Right cardiac atrium (tissue), 5 donors: ENCODE measurements around the gene DEPDC4. TPM values are rescaled to one million over a fixed set of nuclear protein-coding genes. Genes with fewer than 3 reads are reported as not detected.

Experiments used
- ATAC-seq, 2 donors: fragments of 200-7000 bp; cut with Tn5 transposase; one replicate each; pipeline versions ENCODE4 v1.8.0 to v1.9.1; 2020; ENCODE audit warnings: moderate library complexity in 2 of 2, mild to moderate bottlenecking in 1 of 2
- DNase-seq, 3 donors: peaks; one replicate each; pipeline ENCODE4 v3.0.0-alpha.2; 2020
- H3K27ac ChIP-seq: one replicate; pipeline ENCODE4 v1.5.1; 2013; ENCODE audit warnings: mild to moderate bottlenecking, low read length, control low read depth, moderate library complexity
- H3K27me3 ChIP-seq: one replicate; pipeline ENCODE4 v1.6.1; 2013; ENCODE audit not compliant: control insufficient read depth, insufficient read depth
- H3K4me1 ChIP-seq: one replicate; pipeline ENCODE4 v1.6.1; 2013; ENCODE audit warnings: low read length; ENCODE audit not compliant: control insufficient read depth, insufficient read depth
- H3K4me3 ChIP-seq: one replicate; pipeline ENCODE4 v1.5.1; 2013; ENCODE audit warnings: low read length, control low read depth
- H3K9me3 ChIP-seq: one replicate; pipeline ENCODE4 v1.6.1; 2013; ENCODE audit warnings: low read length; ENCODE audit not compliant: control insufficient read depth
- WGBS: extraction: QIAGEN DNeasy Blood & Tissue Kit; methylation state at CpG from one replicate; pipeline ENCODE4 v1.1.7; 2013; 5-methylcytosine and 5-hydroxymethylcytosine counted together
- intact Hi-C, 4 donors: fragments of 100-400 bp; cut with DNase I; formaldehyde crosslinking; loops; one replicate each; pipeline versions ENCODE4 v1.11.0 to v1.14.0; 2022 to 2023
- polyA plus RNA-seq: library from polyadenylated mRNA; stranded (reverse); fragments of 200-250 nt; gene quantifications from one replicate; pipeline ENCODE4 v1.2.3, GENCODE V29; 2013
- total RNA-seq, 4 donors: library from RNA; stranded (reverse); fragmentation: NEBNext Ultra II Directional; extraction: Animal tissue kit (Norgen Biotek cat#: 25700); gene quantifications; one replicate each; pipeline ENCODE4 v1.2.1, GENCODE V29; 2021
- donor health status: healthy with polysubstance abuse.
- donor health status: DM: no; HTN: yes; CAD: no.
- donor health status: DM: no; HTN: no; CAD: no.
- donor health status: DM: no; HTN: yes; CAD: no; lungs with severe emphysema.
- donor health status: DM: yes; HTN: yes; CAD: no.

Gene DEPDC4
- total and polyA plus RNA-seq, 5 donors = 0.50 to 0.84 (median 0.64) TPM; not detected in 1

DNA sequence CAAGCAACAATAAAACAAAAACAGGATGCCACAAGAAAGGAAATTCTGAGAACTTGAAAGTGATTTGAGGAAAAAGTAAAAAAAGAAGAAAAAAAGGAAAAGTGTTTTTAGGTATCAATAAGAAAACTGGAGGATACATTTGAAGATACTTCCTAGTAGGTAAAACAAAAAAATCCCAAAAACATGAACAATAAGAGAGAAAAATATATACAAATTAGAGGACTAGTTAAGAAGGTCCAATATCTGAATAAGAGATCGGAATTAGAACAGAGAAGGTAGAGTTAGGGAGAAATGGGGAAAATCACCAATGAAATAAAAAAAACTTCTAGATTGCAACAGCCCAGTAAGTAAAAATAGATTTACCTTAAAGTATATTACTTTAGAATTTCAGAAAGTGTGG, 8.8 kb downstream of the DEPDC4 start:
- Histone ChIP-seq H3K4me3 (no peak overlapping the region), H3K4me1 (no peaks in the 10 kb centered on the region), H3K27ac (no peak overlapping the region), H3K27me3 (no peaks in the 10 kb centered on the region), H3K9me3 (no peaks in the 10 kb centered on the region)
- DNase-seq (no peak), ATAC-seq (no peak)
- intact Hi-C loops = no loop called here
- 96% methylated on average over 1 of the region's 1 CpG for WGBS

DNA sequence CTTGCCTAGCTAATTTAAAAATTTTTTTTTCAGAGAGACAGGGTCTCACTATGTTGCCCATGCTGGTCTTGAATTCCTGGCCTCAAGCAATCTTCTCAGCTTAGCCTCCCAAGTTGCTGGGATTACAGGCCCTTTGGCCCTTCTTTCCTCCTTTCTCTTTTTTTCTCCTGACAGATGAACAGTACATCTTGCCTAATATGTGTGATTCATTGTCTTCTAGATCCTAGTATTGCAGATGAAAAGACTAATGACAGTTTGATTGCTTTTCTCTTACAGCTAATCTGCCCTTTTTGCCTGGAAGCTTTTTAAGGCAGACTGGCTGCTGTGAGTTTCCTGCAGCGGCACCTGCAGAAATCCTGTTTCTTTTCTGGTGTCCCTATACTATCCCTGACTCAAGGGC, 12.0 kb downstream of the DEPDC4 start:
- ATAC-seq (no peak), DNase-seq (no peak)
- Histone ChIP-seq H3K4me1 (no peaks in the 10 kb centered on the region), H3K9me3 (no peaks in the 10 kb centered on the region), H3K27ac (no peak overlapping the region), H3K4me3 (no peak overlapping the region), H3K27me3 (no peaks in the 10 kb centered on the region)
- WGBS = 93% methylated on average over 1 of the region's 1 CpG
- intact Hi-C loops = no loop called here

DNA sequence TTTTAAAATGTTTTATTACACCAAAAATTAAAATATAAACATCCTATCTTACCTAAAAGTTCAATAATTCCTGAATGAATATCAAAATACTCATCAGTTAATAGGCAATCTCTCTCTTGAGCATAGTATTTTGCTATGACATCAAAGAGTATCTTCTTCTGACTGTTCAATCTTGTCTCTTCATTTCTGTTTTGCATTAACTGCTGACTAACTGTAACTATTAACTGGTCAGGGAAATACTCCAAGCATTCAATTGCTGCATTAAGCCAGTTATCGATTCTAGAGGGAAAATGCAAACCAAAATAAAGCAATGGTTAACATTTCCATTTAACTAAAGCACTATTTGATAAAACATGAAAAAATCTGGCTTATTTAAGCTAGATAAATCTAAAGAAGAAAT, 13.4 kb downstream of the DEPDC4 start:
- no peak for DNase-seq
- WGBS = 100% methylated on average over 1 of the region's 1 CpG

DNA sequence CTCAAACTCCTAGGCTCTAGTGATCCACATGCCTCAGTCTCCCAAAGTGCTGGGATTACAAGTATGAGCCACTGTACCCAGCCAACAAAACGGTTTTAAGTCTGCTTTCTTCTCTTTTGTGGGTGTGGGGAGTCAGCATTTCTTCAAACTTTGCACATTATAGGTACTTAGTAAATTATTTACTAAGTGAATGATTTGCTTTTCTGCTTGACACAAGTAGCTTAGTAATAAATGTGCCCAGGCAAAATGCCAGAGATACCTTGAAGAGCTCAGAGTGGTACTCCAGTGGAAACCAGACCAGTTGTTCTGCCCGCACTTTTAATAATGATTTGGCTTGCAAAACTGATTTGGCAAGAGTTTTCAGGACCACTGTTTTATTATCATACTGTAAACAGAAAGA, 15.0 kb downstream of the DEPDC4 start:
- ATAC-seq (no peak), DNase-seq (no peak)
- no peaks in the 10 kb centered on the region for H3K9me3 ChIP-seq
- no peak overlapping the region for H3K4me3 ChIP-seq
- no peak overlapping the region for H3K27ac ChIP-seq
- intact Hi-C loops = no loop called here
- no peaks in the 10 kb centered on the region for H3K27me3 ChIP-seq
- no peaks in the 10 kb centered on the region for H3K4me1 ChIP-seq
- WGBS = 83% methylated on average over 2 of the region's 2 CpGs

More for the DNA sequence above, 13.4 kb downstream of the DEPDC4 start:
- no peak overlapping the region for H3K4me3 ChIP-seq
- H3K4me1 ChIP-seq = no peaks in the 10 kb centered on the region
- H3K27me3 ChIP-seq = no peaks in the 10 kb centered on the region
- intact Hi-C loops = no loop called here
- no peak overlapping the region for H3K27ac ChIP-seq
- no peak for ATAC-seq
- no peaks in the 10 kb centered on the region for H3K9me3 ChIP-seq

DNA sequence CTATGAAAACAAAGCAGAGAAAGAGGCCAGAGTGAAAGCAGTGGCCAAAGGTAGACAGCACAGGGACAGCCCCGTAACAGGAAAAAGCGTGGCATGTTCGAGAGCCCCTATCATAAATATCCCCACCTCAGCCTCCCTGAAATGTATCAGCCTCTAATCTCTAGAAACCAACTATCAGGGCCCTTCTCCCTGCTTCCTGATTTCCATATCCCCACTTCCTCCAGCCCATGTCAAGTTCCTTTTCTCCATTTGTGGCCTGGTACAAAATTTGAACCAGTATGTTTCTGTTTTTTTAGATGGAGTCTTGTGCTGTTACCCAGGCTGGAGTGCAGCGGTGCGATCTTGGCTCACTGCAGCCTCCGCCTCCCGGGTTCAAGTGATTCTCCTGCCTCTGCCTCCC, 16.9 kb downstream of the DEPDC4 start:
- ATAC-seq (no peak), DNase-seq (no peak)
- no peak overlapping the region for H3K27ac ChIP-seq
- 88% methylated on average over 7 of the region's 7 CpGs for WGBS
- H3K4me1 ChIP-seq = no peaks in the 10 kb centered on the region
- intact Hi-C loops = no loop called here
- H3K9me3 ChIP-seq = no peaks in the 10 kb centered on the region
- no peak overlapping the region for H3K4me3 ChIP-seq
- H3K27me3 ChIP-seq = no peaks in the 10 kb centered on the region

DNA sequence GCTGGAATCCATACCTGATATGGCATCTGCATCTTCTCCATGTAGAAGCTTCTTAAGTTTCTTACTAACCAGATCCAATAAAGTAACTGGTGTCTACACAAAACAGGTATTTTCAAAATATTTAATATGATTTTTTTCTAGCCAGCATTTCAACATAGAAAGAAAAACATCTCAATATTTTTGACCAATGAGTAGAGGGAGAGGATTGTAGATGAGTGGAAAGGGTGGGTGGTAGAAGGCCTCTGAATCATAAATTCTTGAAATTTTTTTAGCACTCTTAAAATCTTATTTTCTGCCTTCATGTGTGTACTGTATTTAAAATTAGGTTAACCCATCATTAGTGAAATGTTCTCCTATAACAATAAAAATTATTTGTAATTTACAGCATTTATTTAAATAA, 18.0 kb downstream of the DEPDC4 start:
- no peak overlapping the region for H3K27ac ChIP-seq
- H3K4me3 ChIP-seq = no peak overlapping the region
- DNase-seq (no peak), ATAC-seq (no peak)
- H3K9me3 ChIP-seq = no peaks in the 10 kb centered on the region
- no peaks in the 10 kb centered on the region for H3K4me1 ChIP-seq
- no peaks in the 10 kb centered on the region for H3K27me3 ChIP-seq
- intact Hi-C loops = no loop called here

DNA sequence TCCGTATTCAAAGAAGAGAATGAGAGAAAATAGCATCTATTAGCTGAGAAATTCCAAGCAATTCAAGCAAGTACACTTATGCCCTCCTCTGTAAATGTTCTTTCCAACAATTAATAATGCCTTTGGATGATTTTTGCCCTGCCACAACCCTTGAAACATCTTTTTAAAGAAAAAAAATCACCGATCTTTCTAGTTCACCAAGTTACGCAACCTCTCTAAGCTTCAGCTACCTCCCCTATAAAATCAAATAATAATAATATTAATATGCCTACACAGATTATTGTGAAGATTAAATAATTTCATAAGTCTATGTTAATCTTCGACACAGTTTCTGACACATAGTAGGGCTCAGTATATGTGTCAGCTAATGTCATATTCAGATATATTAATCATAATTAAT, 19.1 kb downstream of the DEPDC4 start:
- H3K27ac ChIP-seq = no peak overlapping the region
- WGBS = 96% methylated on average over 4 of the region's 4 CpGs
- no peaks in the 10 kb centered on the region for H3K4me1 ChIP-seq
- ATAC-seq (no peak), DNase-seq (no peak)
- intact Hi-C loops = no loop called here
- no peaks in the 10 kb centered on the region for H3K27me3 ChIP-seq
- no peak overlapping the region for H3K4me3 ChIP-seq
- H3K9me3 ChIP-seq = no peaks in the 10 kb centered on the region

DNA sequence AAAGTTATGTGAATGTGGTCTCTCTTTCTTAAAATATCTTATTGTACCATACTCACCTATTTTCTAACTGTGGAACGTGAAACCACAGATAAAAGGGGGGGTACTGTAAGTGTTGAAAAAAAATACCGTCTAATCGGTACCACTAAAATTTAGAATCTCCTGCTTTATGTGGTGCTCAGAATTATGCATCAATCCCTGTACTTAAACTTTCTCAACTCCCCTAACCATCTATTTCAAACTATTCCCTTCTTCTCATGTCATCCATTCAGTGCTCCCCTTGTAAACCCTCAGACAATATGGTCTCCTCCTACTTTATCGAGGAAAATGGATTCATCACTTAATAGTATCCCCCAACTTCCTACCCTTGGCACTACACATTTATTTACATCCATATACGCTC, 23.7 kb downstream of the DEPDC4 start:
- 93% methylated on average over 5 of the region's 5 CpGs for WGBS
- H3K9me3 ChIP-seq = no peaks in the 10 kb centered on the region
- intact Hi-C loops = no loop called here
- ATAC-seq (no peak), DNase-seq (no peak)
- H3K4me3 ChIP-seq = no peak overlapping the region
- H3K27me3 ChIP-seq = no peaks in the 10 kb centered on the region
- H3K4me1 ChIP-seq = no peaks in the 10 kb centered on the region
- no peak overlapping the region for H3K27ac ChIP-seq

DNA sequence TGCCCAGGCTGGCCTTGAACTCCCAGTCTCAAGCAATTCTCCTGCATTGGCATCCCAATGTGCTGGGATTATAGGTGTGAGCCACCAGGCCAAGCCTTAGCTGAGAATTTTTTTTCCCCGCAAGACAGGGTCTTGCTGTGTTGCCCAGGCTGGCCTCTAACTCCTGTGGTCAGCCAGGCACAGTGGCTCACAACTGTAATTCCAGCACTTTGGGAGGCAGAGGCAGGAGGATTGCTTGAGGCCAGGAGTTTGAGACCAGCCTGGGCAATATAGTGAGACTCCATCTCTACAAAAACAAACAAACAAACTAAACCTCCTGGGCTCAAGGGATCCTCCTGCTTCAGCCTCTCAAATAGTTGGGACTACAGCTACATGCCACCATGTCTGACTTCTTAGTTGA, 27.3 kb downstream of the DEPDC4 start:
- H3K27ac ChIP-seq = no peak overlapping the region
- no peak overlapping the region for H3K4me3 ChIP-seq
- no peaks in the 10 kb centered on the region for H3K9me3 ChIP-seq
- no peak for ATAC-seq
- H3K4me1 ChIP-seq = no peaks in the 10 kb centered on the region
- intact Hi-C loops = loop anchor here (5.0 to 10.0 kb wide), 3 partner anchors 315 to 495 kb away; no protein-coding TSS in a partner anchor
- DNase-seq = no peak
- H3K27me3 ChIP-seq = no peaks in the 10 kb centered on the region
- 100% methylated on average over 1 of the region's 1 CpG for WGBS

DNA sequence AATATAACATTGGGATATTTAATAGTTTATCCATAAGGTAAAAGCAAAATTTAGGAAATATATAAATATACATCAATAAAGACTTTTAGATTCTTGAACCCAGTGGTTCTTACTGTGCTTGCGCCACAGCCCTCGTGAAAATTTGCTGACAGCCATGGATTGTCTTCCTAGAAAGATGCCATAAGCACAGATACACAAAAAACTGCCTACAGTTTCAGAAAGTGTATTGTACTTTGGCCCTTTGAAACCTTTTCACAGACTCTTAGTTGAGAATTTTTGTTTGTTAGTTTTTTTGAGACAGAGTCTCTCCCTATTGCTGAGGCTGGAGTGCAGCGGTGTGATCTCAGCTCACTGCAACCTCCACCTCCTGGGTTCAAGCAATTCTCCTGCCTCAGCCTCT, 28.1 kb downstream of the DEPDC4 start:
- intact Hi-C loops = loop anchor here (5.0 to 10.0 kb wide), 3 partner anchors 316 to 496 kb away; no protein-coding TSS in a partner anchor
- Histone ChIP-seq H3K4me1 (no peaks in the 10 kb centered on the region), H3K4me3 (no peak overlapping the region), H3K27me3 (no peaks in the 10 kb centered on the region), H3K9me3 (no peaks in the 10 kb centered on the region), H3K27ac (no peak overlapping the region)
- DNase-seq (no peak), ATAC-seq (no peak)
- WGBS = 94% methylated on average over 3 of the region's 3 CpGs

DNA sequence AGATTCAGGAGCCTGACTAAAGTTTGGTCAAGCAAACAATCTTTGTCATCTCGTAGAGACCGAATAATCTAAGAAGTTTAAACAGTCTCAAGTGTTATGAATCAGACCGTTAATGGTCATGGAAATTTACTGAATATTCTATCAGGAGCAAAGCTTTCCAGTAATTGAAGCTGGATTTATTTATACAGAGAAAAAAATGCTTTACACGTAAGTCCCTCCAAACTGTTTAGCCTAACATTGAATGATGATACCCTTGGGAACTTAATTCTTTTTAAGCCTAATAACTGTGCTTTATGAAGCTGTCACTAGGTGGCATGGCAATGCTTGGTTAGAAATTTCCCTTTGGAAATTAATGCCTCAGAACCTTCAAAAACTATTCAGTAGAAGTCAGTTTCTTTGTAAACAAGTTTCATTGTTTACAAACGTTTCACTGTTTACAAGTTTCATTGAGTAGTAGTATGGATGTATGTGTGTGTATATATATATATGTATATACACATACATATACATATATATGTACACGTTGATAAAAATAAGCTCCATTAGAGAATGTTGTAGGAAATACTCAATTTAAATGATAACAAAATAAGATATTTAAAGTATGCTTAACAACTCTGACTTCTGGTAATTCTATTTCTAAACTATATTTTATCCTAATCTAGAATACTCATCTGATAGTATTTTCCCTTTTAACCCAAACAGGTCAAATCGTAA, 32.1 kb downstream of the DEPDC4 start:
- no peak for DNase-seq
- H3K4me3 ChIP-seq = no peak overlapping the region
- WGBS = 40% methylated on average over 7 of the region's 7 CpGs
- H3K27ac ChIP-seq = no peak overlapping the region
- H3K9me3 ChIP-seq = no peaks in the 10 kb centered on the region
- ATAC-seq = peak; percentile 35 to 43
- intact Hi-C loops = loop anchor here (5.0 to 10.0 kb wide), 5 partner anchors 320 to 508 kb away; no protein-coding TSS in a partner anchor
- no peaks in the 10 kb centered on the region for H3K27me3 ChIP-seq
- H3K4me1 ChIP-seq = no peaks in the 10 kb centered on the region

DNA sequence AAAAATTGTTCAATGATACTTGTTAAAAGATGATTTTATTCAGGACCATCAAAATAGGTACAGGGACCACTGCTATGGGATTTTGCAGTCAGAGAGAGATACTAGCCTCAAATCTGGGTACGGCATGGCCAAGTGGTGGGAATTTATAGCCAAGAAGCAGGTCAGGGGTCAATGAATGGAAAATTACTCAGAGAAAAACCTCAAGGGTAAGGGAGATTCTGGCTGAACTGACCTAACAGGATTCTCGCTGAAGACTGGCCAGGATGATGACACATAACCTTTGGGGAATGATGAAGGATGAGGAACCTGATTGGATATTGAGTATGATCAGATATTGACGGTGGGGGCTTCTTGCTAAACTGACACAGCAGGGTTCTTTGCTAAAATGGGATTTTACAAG, 32.7 kb downstream of the DEPDC4 start:
- H3K4me3 ChIP-seq = no peak overlapping the region
- intact Hi-C loops = loop anchor here (5.0 to 10.0 kb wide), 4 partner anchors 321 to 508 kb away; no protein-coding TSS in a partner anchor
- no peaks in the 10 kb centered on the region for H3K9me3 ChIP-seq
- H3K27me3 ChIP-seq = no peaks in the 10 kb centered on the region
- no peak for DNase-seq
- no peak for ATAC-seq
- H3K4me1 ChIP-seq = no peaks in the 10 kb centered on the region
- 21% methylated on average over 3 of the region's 3 CpGs for WGBS
- H3K27ac ChIP-seq = no peak overlapping the region
